NOMO-1 treated with DMSO at 0.1 percent for 48 hours (cell line): ENCODE measurements around the gene UBL3.
A peak's percentile ranks its signal among the peaks of the same experiment; 100 is the strongest.

Experiments used
- DNase-seq: peaks from one replicate; lab custom pipeline; 2025; ENCODE audit not compliant: unreplicated experiment; lab: John Stamatoyannopoulos, UW

The UBL3 gene

GRCh38 chr13:29850213-29850898 is at the start of gene UBL3:
UBL3 (minus strand) TSS chr13:29850617; CDS start chr13:29849538, 1,079 bp downstream.
- peak; percentile 93 for DNase-seq

GRCh38 chr13:29897102-29897501 is 46.7 kb upstream of the UBL3 start:
- DNase-seq: no peak

- DNase-seq: no peak
Measured at GRCh38 chr13:29893438-29893837, 43.0 kb upstream of the UBL3 start.

- DNase-seq: no peak
Measured at GRCh38 chr13:29892151-29892550, 41.7 kb upstream of the UBL3 start.

GRCh38 chr13:29889111-29889510 is 38.7 kb upstream of the UBL3 start:
- DNase-seq: no peak

GRCh38 chr13:29888306-29888705 is 37.9 kb upstream of the UBL3 start:
- DNase-seq: no peak

GRCh38 chr13:29887686-29888085 is 37.3 kb upstream of the UBL3 start:
- no peak for DNase-seq

- DNase-seq: no peak
Measured at GRCh38 chr13:29887030-29887557, 36.7 kb upstream of the UBL3 start.

- DNase-seq: no peak
Measured at GRCh38 chr13:29886446-29886845, 36.0 kb upstream of the UBL3 start.

GRCh38 chr13:29885989-29886388 is 35.6 kb upstream of the UBL3 start:
- DNase-seq: no peak

- DNase-seq: no peak
Measured at GRCh38 chr13:29884671-29885430, 34.4 kb upstream of the UBL3 start.

- DNase-seq: no peak
Measured at GRCh38 chr13:29883941-29884518, 33.6 kb upstream of the UBL3 start.

GRCh38 chr13:29882076-29882475 is 31.7 kb upstream of the UBL3 start:
- no peak for DNase-seq

- DNase-seq: no peak
Measured at GRCh38 chr13:29878101-29878500, 27.7 kb upstream of the UBL3 start.

GRCh38 chr13:29877456-29878078 is 27.1 kb upstream of the UBL3 start:
- DNase-seq: no peak

GRCh38 chr13:29875646-29876045 is 25.2 kb upstream of the UBL3 start:
- DNase-seq: no peak

GRCh38 chr13:29868581-29868980 is 18.2 kb upstream of the UBL3 start:
- no peak for DNase-seq

- no peak for DNase-seq
Measured at GRCh38 chr13:29865934-29866333, 15.5 kb upstream of the UBL3 start.

GRCh38 chr13:29861694-29862110 is 11.3 kb upstream of the UBL3 start:
- DNase-seq: no peak

GRCh38 chr13:29859971-29860370 is 9.6 kb upstream of the UBL3 start:
- peak; percentile 75 for DNase-seq

GRCh38 chr13:29858667-29859066 is 8.2 kb upstream of the UBL3 start:
- peak; percentile 24 for DNase-seq
